GM10266 (cell line): ENCODE results near the gene PXDN.
"Not testable (repeated sequence)": the region's sequence is repeated elsewhere in the genome, so short reads cannot be mapped to it uniquely, and the experiment has no call there.

Experiments used
- DNase-seq: peaks from one replicate; pipeline ENCODE4 v3.0.0; 2012; ENCODE audit errors: extremely low spot score
- CTCF ChIP-seq: IDR thresholded peaks from 2 replicates; pipeline ENCODE4 v1.5.1; 2012; ENCODE audit warnings: mild to moderate bottlenecking, low read depth; ENCODE audit not compliant: control insufficient read depth, insufficient read depth; ENCODE audit errors: missing control alignments

Gene PXDN

DNA sequence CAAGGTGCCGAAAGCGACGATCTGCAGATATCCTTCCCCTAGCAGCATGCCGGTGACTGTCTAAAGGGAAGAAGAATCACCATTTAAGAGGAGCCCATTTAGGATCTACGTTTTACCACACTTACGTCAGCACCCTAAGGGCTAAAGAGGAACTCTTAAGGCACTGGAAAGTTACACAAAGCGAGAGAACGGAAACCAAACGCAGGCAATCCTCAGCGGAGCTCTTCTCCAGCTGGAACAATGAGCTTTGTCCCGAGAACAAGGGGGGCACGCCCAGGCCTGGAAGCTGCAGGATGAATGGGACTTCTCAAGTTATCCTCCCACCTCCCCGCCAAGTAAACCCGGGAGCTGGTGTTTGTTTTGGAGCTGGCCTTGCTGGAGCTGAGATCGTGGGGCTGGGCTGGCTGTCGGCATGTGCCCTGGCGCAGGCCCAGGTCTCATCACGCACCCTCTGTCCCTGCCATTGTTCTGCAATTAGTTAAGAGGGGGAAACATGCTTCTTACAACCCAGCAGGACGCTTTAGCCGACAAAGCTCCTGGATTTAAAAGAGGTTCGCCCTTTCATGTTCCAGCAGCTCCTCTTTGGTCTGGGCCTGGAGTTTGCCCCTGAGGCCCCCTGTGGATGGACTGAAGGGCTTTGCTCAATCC is 36.4 kb downstream of the PXDN start:
- TF ChIP-seq CTCF, result no peak
- no peak for DNase-seq

GRCh38 chr2:1706089-1706841 is 38.0 kb downstream of the PXDN start:
- DNase-seq, result not testable (repeated sequence)

DNA sequence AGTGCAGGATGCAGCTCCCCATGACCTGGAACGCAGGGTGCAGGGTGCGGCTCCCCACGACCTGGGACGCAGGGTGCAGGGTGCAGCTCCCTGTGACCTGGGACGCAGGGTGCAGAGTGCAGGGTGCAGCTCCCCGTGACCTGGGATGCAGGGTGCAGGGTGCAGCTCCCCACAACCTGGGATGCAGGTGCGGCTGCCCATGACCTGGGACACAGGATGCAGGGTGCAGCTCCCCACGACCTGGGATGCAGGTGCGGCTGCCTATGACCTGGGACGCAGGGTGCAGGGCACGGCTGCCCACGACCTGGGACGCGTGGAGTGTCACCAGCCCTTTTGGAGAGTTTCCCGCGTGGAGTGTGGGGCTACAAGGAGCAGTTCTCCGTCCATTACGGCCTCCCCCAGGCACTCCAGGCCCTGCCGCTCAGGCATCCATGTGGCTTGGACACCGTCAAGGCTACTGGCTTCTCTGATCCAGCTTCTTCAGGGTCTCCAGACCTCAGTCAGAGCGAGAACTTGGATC is 38.7 kb downstream of the PXDN start:
- no peak for DNase-seq

GRCh38 chr2:1704631-1705556 is 39.4 kb downstream of the PXDN start:
- TF ChIP-seq CTCF, result no peak
- DNase-seq, result no peak

More for the DNA sequence above, 38.7 kb downstream of the PXDN start:
- TF ChIP-seq CTCF, result no peak

DNA sequence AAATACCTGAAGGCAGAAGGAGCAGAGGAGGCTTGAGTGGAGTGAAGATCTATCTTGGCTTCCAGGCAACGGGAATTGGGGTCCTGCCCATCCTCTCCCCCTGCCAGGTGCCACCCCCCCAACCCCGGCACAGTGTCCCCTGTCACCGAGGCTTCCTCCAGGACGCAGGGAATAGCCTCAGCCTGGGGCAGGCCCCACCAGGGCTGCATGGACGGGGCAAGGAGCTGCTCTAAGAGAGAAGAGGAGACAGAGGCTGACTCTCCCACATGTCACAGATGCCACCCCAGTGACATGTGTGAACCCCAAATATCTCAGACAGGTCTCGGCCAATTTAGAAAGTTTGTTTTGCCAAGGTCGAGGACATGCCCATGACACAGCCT is 42.1 kb downstream of the PXDN start:
- DNase-seq, result no peak

GRCh38 chr2:1701556-1702185 is 42.6 kb downstream of the PXDN start:
- TF ChIP-seq CTCF, result no peak
- no peak for DNase-seq

More for the DNA sequence above, 42.1 kb downstream of the PXDN start:
- no peak for TF ChIP-seq CTCF

- TF ChIP-seq CTCF, result no peak
- DNase-seq, result no peak
These were observed 43.3 kb downstream of the PXDN start for GRCh38 chr2:1701020-1701419.

DNA sequence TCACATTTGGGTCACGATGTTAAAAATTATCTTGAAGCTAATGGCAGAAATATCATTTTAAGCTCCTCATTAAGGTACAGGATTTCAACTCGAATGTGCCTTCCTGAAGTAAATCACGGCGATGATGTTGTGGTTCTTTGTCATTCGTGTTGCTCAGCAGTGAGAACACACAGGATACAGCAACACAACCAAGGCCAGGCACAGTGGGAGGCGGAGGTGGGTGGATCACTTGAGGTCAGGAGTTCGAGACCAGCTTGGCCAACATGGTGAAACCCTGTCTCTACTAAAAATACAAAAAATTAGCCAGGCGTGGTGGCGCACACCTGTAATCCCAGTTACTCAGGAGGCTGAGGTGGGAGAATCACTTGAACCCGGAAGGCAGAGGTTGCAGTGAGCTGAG is 43.9 kb downstream of the PXDN start:
- DNase-seq, result not testable (repeated sequence)
